Natural killer cell (primary cell): ENCODE data around the gene A4GNT. TPM values are rescaled to one million over a fixed set of nuclear protein-coding genes. Genes with fewer than 3 reads are reported as not detected.
A peak's percentile ranks its signal among the peaks of the same experiment; 100 is the strongest.

Experiments used
- ATAC-seq, 3 donors: fragments of 150-1000 bp in 2 of 3; fragments of 200-7000 bp in 1 of 3; cut with Tn5 transposase; 1 replicate in 1 of 3; 2 replicates in 2 of 3; pipeline ENCODE4 v1.10.0; 2021; ENCODE audit warnings: mild to moderate bottlenecking in 2 of 3, moderate library complexity in 2 of 3
- DNase-seq, 2 donors: peaks; one replicate each; pipeline versions ENCODE4 v3.0.0 to v3.0.0-alpha.2; 2013 to 2021; ENCODE audit warnings: mixed read lengths in 1 of 2
- H3K27ac ChIP-seq: one replicate; pipeline ENCODE4 v1.5.1; 2013; ENCODE audit warnings: mild to moderate bottlenecking, low read length
- H3K27me3 ChIP-seq: one replicate; pipeline ENCODE4 v1.6.1; 2013; ENCODE audit warnings: low read length; ENCODE audit not compliant: control insufficient read depth, insufficient read depth
- H3K36me3 ChIP-seq: one replicate; pipeline ENCODE4 v1.6.1; 2013; ENCODE audit warnings: low read length; ENCODE audit not compliant: control insufficient read depth, insufficient read depth
- H3K4me1 ChIP-seq: one replicate; pipeline ENCODE4 v1.6.1; 2013; ENCODE audit warnings: low read length; ENCODE audit not compliant: control insufficient read depth, insufficient read depth
- H3K4me3 ChIP-seq: one replicate; pipeline ENCODE4 v1.5.1; 2013; ENCODE audit warnings: low read length
- H3K9me3 ChIP-seq: one replicate; pipeline ENCODE4 v1.6.1; 2013; ENCODE audit warnings: low read length; ENCODE audit not compliant: control insufficient read depth, insufficient read depth
- H3K27ac Mint-ChIP-seq, 2 donors: one replicate each; pipeline ENCODE4 v1.8.0; 2022; ENCODE audit warnings: mild to moderate bottlenecking in 2 of 2, mixed read lengths in 2 of 2, moderate library complexity in 1 of 2
- H3K27me3 Mint-ChIP-seq, 2 donors: one replicate each; pipeline ENCODE4 v1.8.0; 2022; ENCODE audit warnings: low read depth in 2 of 2, mixed read lengths in 2 of 2
- H3K36me3 Mint-ChIP-seq: one replicate; pipeline ENCODE4 v1.8.0; 2022; ENCODE audit warnings: mixed read lengths
- H3K4me1 Mint-ChIP-seq, 2 donors: one replicate each; pipeline ENCODE4 v1.8.0; 2022; ENCODE audit warnings: mixed read lengths in 2 of 2
- H3K4me3 Mint-ChIP-seq: one replicate; pipeline ENCODE4 v1.8.0; 2022; ENCODE audit warnings: mild to moderate bottlenecking, moderate library complexity, mixed read lengths
- H3K9me3 Mint-ChIP-seq, 2 donors: one replicate each; pipeline ENCODE4 v1.8.0; 2022; ENCODE audit warnings: mixed read lengths in 2 of 2
- CTCF ChIP-seq: fragments of 200-600 bp; IDR thresholded peaks from one replicate; pipeline ENCODE4 v1.8.0; 2022; ENCODE audit warnings: antibody characterized with exemption
- WGBS: methylation state at CpG from one replicate; pipeline ENCODE4 v1.1.7; 2013; ENCODE audit warnings: missing lambda C conversion rate; ENCODE audit not compliant: insufficient coverage; 5-methylcytosine and 5-hydroxymethylcytosine counted together
- intact Hi-C: fragments of 100-400 bp; cut with micrococcal nuclease; formaldehyde crosslinking; loops from one replicate; pipeline ENCODE4 v1.14.2; 2022
- total RNA-seq, 4 donors: library from RNA; stranded (reverse); fragments of 120-200 nt in 1 of 4; gene quantifications; one replicate each; pipeline versions ENCODE4 v1.2.3 to v1.2.4, GENCODE V29; 2013 to 2022

The A4GNT gene
- total RNA-seq, 3 donors from 2014 or later (not counting 1 experiment from before 2014, with no cell fraction given): not detected

- H3K36me3 ChIP-seq: no peaks in the 10 kb centered on the region
- H3K27me3 ChIP-seq: no peaks in the 10 kb centered on the region
- no peak overlapping the region for H3K4me3 ChIP-seq
- H3K4me1 ChIP-seq: no peaks in the 10 kb centered on the region
- no peak overlapping the region for H3K27ac Mint-ChIP-seq
- TF ChIP-seq CTCF: no peak
- H3K9me3 Mint-ChIP-seq: no peaks in the 10 kb centered on the region
- intact Hi-C loops: no loop called here
- no peaks in the 10 kb centered on the region for H3K36me3 Mint-ChIP-seq
- H3K4me1 Mint-ChIP-seq: peaks cover 0 to 10% of the 10 kb centered on the region in 2 donors
- H3K27ac ChIP-seq: no peak overlapping the region
- no peaks in the 10 kb centered on the region for H3K9me3 ChIP-seq
- peaks cover 0 to 16% of the 10 kb centered on the region in 2 donors for H3K27me3 Mint-ChIP-seq
- ATAC-seq (no peak), DNase-seq (no peak)
- no peak overlapping the region for H3K4me3 Mint-ChIP-seq
Measured at GRCh38 chr3:138082992-138083386, 49.2 kb downstream of the A4GNT start.

- intact Hi-C loops: no loop called here
- Mint-ChIP-seq H3K4me1 (peaks cover 0 to 10% of the 10 kb centered on the region in 2 donors), H3K9me3 (no peaks in the 10 kb centered on the region), H3K27me3 (peaks cover 0 to 16% of the 10 kb centered on the region in 2 donors), H3K4me3 (no peak overlapping the region), H3K36me3 (no peaks in the 10 kb centered on the region), H3K27ac (no peak overlapping the region)
- no peaks in the 10 kb centered on the region for H3K27me3 ChIP-seq
- no peak for TF ChIP-seq CTCF
- H3K9me3 ChIP-seq: no peaks in the 10 kb centered on the region
- no peak overlapping the region for H3K4me3 ChIP-seq
- H3K36me3 ChIP-seq: no peaks in the 10 kb centered on the region
- ATAC-seq (peak in 1 of 3 donors; percentile 43), DNase-seq (peak in 1 of 2 donors; percentile 8)
- no peaks in the 10 kb centered on the region for H3K4me1 ChIP-seq
- WGBS: 67% methylated on average over 7 of the region's 8 CpGs
- no peak overlapping the region for H3K27ac ChIP-seq
Measured at GRCh38 chr3:138082085-138082991, 49.9 kb downstream of the A4GNT start.

GRCh38 chr3:138081371-138082084, 50.7 kb downstream of the A4GNT start:
- TF ChIP-seq CTCF: no peak
- no peaks in the 10 kb centered on the region for H3K9me3 Mint-ChIP-seq
- H3K36me3 Mint-ChIP-seq: no peaks in the 10 kb centered on the region
- H3K4me3 Mint-ChIP-seq: no peak overlapping the region
- DNase-seq (no peak), ATAC-seq (no peak)
- peaks cover 0 to 10% of the 10 kb centered on the region in 2 donors for H3K4me1 Mint-ChIP-seq
- no peak overlapping the region for H3K27ac Mint-ChIP-seq
- WGBS: 66% methylated on average over 5 of the region's 5 CpGs
- peaks cover 0 to 16% of the 10 kb centered on the region in 2 donors for H3K27me3 Mint-ChIP-seq
- no peaks in the 10 kb centered on the region for H3K9me3 ChIP-seq
- H3K4me1 ChIP-seq: no peaks in the 10 kb centered on the region
- H3K4me3 ChIP-seq: no peak overlapping the region
- no peak overlapping the region for H3K27ac ChIP-seq
- H3K36me3 ChIP-seq: no peaks in the 10 kb centered on the region
- intact Hi-C loops: no loop called here
- H3K27me3 ChIP-seq: no peaks in the 10 kb centered on the region
